HepG2 (cell line): Measurements from ENCODE around the gene SYDE2. TPM values are rescaled to one million over a fixed set of nuclear protein-coding genes. Genes with fewer than 3 reads are reported as not detected.

Experiments used
- ATAC-seq: fragments of 200-7000 bp; cut with Tn5 transposase; 3 replicates; pipeline ENCODE4 v1.9.1; 2020; ENCODE audit warnings: mild to moderate bottlenecking, moderate library complexity
- BruUV-seq: library from RNA; stranded (reverse); fragments of 400-500 nt; replicated peaks from 2 replicates; lab custom pipeline; 2021; lab: Mats Ljungman, UMichigan
- CTCF ChIA-PET: fragments of 300-600 bp; formaldehyde crosslinking; extraction: SDS; loops from one replicate; lab custom pipeline; 2021; ENCODE audit warnings: low total read pairs, inconsistent platforms, low intra/inter-chr PET ratio; lab: Yijun Ruan, JAX
- POLR2A ChIA-PET: fragments of 350-600 bp; sonication (Branson Sonifier 250); formaldehyde crosslinking; loops from one replicate; lab custom pipeline; 2020; ENCODE audit warnings: antibody characterized with exemption, inconsistent platforms; lab: Yijun Ruan, JAX
- DNase-seq: peaks from one replicate; pipeline ENCODE4 v3.0.0-alpha.2; 2015; ENCODE audit warnings: low spot score
- FAIRE-seq: peaks from 3 replicates; lab custom pipeline; 2011; peaks lifted over from hg19 to GRCh38; lab: Jason Lieb, UNC
- H2AFZ ChIP-seq: one replicate; pipeline ENCODE4 v1.6.1; 2011; ENCODE audit warnings: low read length, inconsistent platforms
- H3K27ac ChIP-seq: fragments of 300-600 bp; 3 replicates; pipeline ENCODE4 v1.8.0; 2011; ENCODE audit warnings: mixed run types, mild to moderate bottlenecking, mixed read lengths, low read length, inconsistent platforms; ENCODE audit not compliant: insufficient read depth; ENCODE audit errors: extremely low read length
- H3K27me3 ChIP-seq, 2 experiments: fragments of 200-600 bp in 1 of 2; 2 replicates in 1 of 2; 3 replicates in 1 of 2; pipeline versions ENCODE4 v1.6.0 to v1.8.0; 2011; ENCODE audit warnings: low read length in 2 of 2, mild to moderate bottlenecking in 2 of 2, moderate library complexity in 2 of 2, inconsistent platforms in 1 of 2; ENCODE audit not compliant: insufficient read depth in 2 of 2, control insufficient read depth in 1 of 2
- H3K36me3 ChIP-seq, 2 experiments: fragments of 200-600 bp in 1 of 2; replicated peaks in 1 of 2; 2 replicates in 1 of 2; 3 replicates in 1 of 2; pipeline versions ENCODE4 v1.5.1 to v1.8.0; 2011; ENCODE audit warnings: low read length in 2 of 2, inconsistent platforms in 1 of 2; ENCODE audit not compliant: insufficient read depth in 2 of 2, control insufficient read depth in 1 of 2
- H3K4me1 ChIP-seq: 2 replicates; pipeline ENCODE4 v1.5.1; 2012; ENCODE audit warnings: low read length, inconsistent platforms; ENCODE audit not compliant: insufficient read depth
- H3K4me2 ChIP-seq: 2 replicates; pipeline ENCODE4 v1.6.0; 2011; ENCODE audit warnings: low read depth, low read length, inconsistent platforms
- H3K4me3 ChIP-seq, 3 experiments: fragments of 200-600 bp in 1 of 3; sonication (generic), shearing (Covaris generic) in 1 of 3; replicated peaks in 1 of 3; 2 replicates each; pipeline ENCODE4 v1.5.1; 2011 to 2016; ENCODE audit warnings: low read length in 3 of 3, inconsistent platforms in 2 of 3, low read depth in 2 of 3, mild to moderate bottlenecking in 2 of 3, control low read depth in 1 of 3, mixed read lengths in 1 of 3; ENCODE audit not compliant: insufficient read depth in 1 of 3
- H3K79me2 ChIP-seq: one replicate; pipeline ENCODE4 v1.6.1; 2011; ENCODE audit warnings: low read length, inconsistent platforms; ENCODE audit not compliant: insufficient read depth
- H3K9ac ChIP-seq: 2 replicates; pipeline ENCODE4 v1.6.0; 2011; ENCODE audit warnings: mild to moderate bottlenecking, low read depth, low read length, inconsistent platforms; ENCODE audit not compliant: insufficient read depth
- H3K9me3 ChIP-seq: 2 replicates; pipeline ENCODE4 v1.5.1; 2012; ENCODE audit warnings: mild to moderate bottlenecking, low read length
- H4K20me1 ChIP-seq: 2 replicates; pipeline ENCODE4 v1.6.0; 2011; ENCODE audit warnings: inconsistent platforms, mild to moderate bottlenecking, low read length, moderate library complexity; ENCODE audit not compliant: insufficient read depth
- GABPB1 ChIP-seq: IDR thresholded peaks from 2 replicates; pipeline ENCODE4 v1.6.1; 2016; ENCODE audit warnings: mild to moderate bottlenecking, missing genetic modification reagents, moderate library complexity, missing compliant biosample characterization
- MTF1 ChIP-seq: sonication (generic); formaldehyde crosslinking; IDR thresholded peaks from 2 replicates; pipeline ENCODE4 v1.5.0; 2020; ENCODE audit warnings: missing genetic modification reagents
- PAXIP1 ChIP-seq: sonication (generic); formaldehyde crosslinking; conservative IDR thresholded peaks from 2 replicates; pipeline ENCODE4 v1.4.0; 2020; ENCODE audit warnings: mild to moderate bottlenecking, missing genetic modification reagents, moderate library complexity
- TFDP1 ChIP-seq: IDR thresholded peaks from 2 replicates; pipeline ENCODE4 v1.6.1; 2016; ENCODE audit warnings: missing compliant biosample characterization, missing genetic modification reagents, borderline replicate concordance
- THAP9 ChIP-seq: sonication (generic); formaldehyde crosslinking; IDR thresholded peaks from 2 replicates; pipeline ENCODE4; 2020; ENCODE audit warnings: missing genetic modification reagents, mild to moderate bottlenecking, borderline replicate concordance
- WGBS: methylation state at CpG from one replicate; pipeline ENCODE4 v1.1.6; 2017; ENCODE audit warnings: low lambda C conversion rate; 5-methylcytosine and 5-hydroxymethylcytosine counted together
- in situ Hi-C: cut with HindIII; loops from 2 replicates; pipeline ENCODE4 v1.10.0; 2017; ENCODE audit warnings: low pct_unique_long_range_greater_than_20kb; ENCODE audit not compliant: extremely low pct_ligation_motif_present
- intact Hi-C: fragments of 100-400 bp; cut with micrococcal nuclease; formaldehyde crosslinking; loops from one replicate; pipeline ENCODE4 v1.10.0; 2022; ENCODE audit not compliant: unreplicated experiment
- polyA plus RNA-seq, 8 experiments: library from polyadenylated mRNA; depleted of rRNA in 3 of 8; stranded (reverse) in 7 of 8; unstranded in 1 of 8; fragments of >200 nt; fragmentation: Illumina TruSeq in 4 of 8; extraction: Trizol in 4 of 8; gene quantifications; 2 replicates each; pipeline versions ENCODE4 v1.2.1 to v1.2.3, GENCODE V29; 2011 to 2016; ENCODE audit warnings: low read depth in 4 of 8, missing spikeins in 1 of 8, mixed read lengths in 1 of 8; ENCODE audit not compliant: insufficient read depth in 1 of 8
- total RNA-seq, 5 experiments: library from RNA; depleted of rRNA; stranded (reverse); fragments of >200 nt; fragmentation: Illumina TruSeq; extraction: Trizol; gene quantifications; 2 replicates each; pipeline ENCODE4 v1.2.3, GENCODE V29; 2016; ENCODE audit warnings: low read depth in 1 of 5

SYDE2 gene
- total and polyA plus RNA-seq, 2 of the 13 experiments (the other 11 are each of a cell fraction or from before 2014, with no cell fraction given), result 1.8 to 5.3 TPM

GRCh38 chr1:85168884-85169283 lies 31.9 kb downstream of the SYDE2 start:
- DNase-seq (no peak), FAIRE-seq (no peak), ATAC-seq (no peak)
- BruUV-seq, result no TSS peak
- intact Hi-C loops, result no loop called here
- Histone ChIP-seq H3K27me3 (no peaks in the 10 kb centered on the region), H3K4me1 (no peaks in the 10 kb centered on the region), H3K4me3 (no peak overlapping the region), H3K79me2 (no peaks in the 10 kb centered on the region), H3K36me3 (no peaks in the 10 kb centered on the region; a peak in 1 of 5 replicates), H3K9ac (no peak overlapping the region), H3K9me3 (no peaks in the 10 kb centered on the region), H2AFZ (no peak overlapping the region), H3K4me2 (no peak overlapping the region), H3K27ac (no peak overlapping the region), H4K20me1 (no peaks in the 10 kb centered on the region)
- CTCF ChIA-PET, result no interaction called here
- WGBS, result 100% methylated on average over 1 of the region's 1 CpG
- POLR2A ChIA-PET, result no interaction called here
- in situ Hi-C loops, result no loop called here
- TF ChIP-seq TFDP1 (no peak), GABPB1 (CRISPR knock-in tag) (no peak), THAP9 (CRISPR knock-in tag) (no peak), MTF1 (CRISPR knock-in tag) (no peak), PAXIP1 (CRISPR knock-in tag) (no peak)
